Right atrium auricular region (tissue), 2 donors: ENCODE data around the gene RNPS1. TPM values are rescaled to one million over a fixed set of nuclear protein-coding genes. Genes with fewer than 3 reads are reported as not detected.

Source experiments
- DNase-seq: peaks from one replicate; pipeline ENCODE4 v3.0.0-alpha.2; 2019; ENCODE audit warnings: low spot score
- H3K27ac ChIP-seq, 2 donors: fragments of 200-600 bp; sonication (generic); 1 replicate in 1 of 2; 2 replicates in 1 of 2; pipeline ENCODE4 v1.5.1; 2016 to 2019
- H3K27me3 ChIP-seq, 2 donors: fragments of 200-600 bp; sonication (generic); one replicate each; pipeline versions ENCODE4 v1.5.1 to v1.6.0; 2017 to 2019
- H3K36me3 ChIP-seq: fragments of 200-600 bp; sonication (generic); one replicate; pipeline ENCODE4 v1.5.1; 2016
- H3K4me1 ChIP-seq, 2 donors: fragments of 200-600 bp; sonication (generic); one replicate each; pipeline versions ENCODE4 v1.5.1 to v1.6.0; 2017 to 2019
- H3K4me3 ChIP-seq, 2 donors: fragments of 200-600 bp; sonication (generic); 1 replicate in 1 of 2; 2 replicates in 1 of 2; pipeline ENCODE4 v1.5.1; 2017 to 2019; ENCODE audit warnings: mild to moderate bottlenecking in 1 of 2, moderate library complexity in 1 of 2
- H3K9me3 ChIP-seq, 2 donors: fragments of 200-600 bp; sonication (generic); one replicate each; pipeline ENCODE4 v1.5.1; 2019
- total RNA-seq, 2 donors: library from RNA; depleted of rRNA; stranded (reverse); fragments of >200 nt; gene quantifications; one replicate each; pipeline ENCODE4 v1.1.0, GENCODE V29; 2016
- TF ChIP-seq, protein P1 (sequence below), 2 donors: fragments of 200-600 bp; sonication (generic); IDR thresholded peaks; one replicate each; pipeline ENCODE4 v1.5.1; 2019; ENCODE audit warnings: antibody characterized with exemption in 2 of 2

Gene RNPS1
- total RNA-seq, 2 donors from 2014 or later: 93.6 to 124 TPM

GRCh38 chr16:2298621-2299020 is 30.7 kb upstream of the RNPS1 start:
- H3K4me1 ChIP-seq: no peaks in the 10 kb centered on the region
- H3K27ac ChIP-seq: no peak overlapping the region
- no peak for DNase-seq
- no peak overlapping the region for H3K4me3 ChIP-seq
- TF ChIP-seq, protein P1, sequence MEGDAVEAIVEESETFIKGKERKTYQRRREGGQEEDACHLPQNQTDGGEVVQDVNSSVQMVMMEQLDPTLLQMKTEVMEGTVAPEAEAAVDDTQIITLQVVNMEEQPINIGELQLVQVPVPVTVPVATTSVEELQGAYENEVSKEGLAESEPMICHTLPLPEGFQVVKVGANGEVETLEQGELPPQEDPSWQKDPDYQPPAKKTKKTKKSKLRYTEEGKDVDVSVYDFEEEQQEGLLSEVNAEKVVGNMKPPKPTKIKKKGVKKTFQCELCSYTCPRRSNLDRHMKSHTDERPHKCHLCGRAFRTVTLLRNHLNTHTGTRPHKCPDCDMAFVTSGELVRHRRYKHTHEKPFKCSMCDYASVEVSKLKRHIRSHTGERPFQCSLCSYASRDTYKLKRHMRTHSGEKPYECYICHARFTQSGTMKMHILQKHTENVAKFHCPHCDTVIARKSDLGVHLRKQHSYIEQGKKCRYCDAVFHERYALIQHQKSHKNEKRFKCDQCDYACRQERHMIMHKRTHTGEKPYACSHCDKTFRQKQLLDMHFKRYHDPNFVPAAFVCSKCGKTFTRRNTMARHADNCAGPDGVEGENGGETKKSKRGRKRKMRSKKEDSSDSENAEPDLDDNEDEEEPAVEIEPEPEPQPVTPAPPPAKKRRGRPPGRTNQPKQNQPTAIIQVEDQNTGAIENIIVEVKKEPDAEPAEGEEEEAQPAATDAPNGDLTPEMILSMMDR (IDR thresholded peaks at IDR 0.05): no peak
- H3K9me3 ChIP-seq: no peaks in the 10 kb centered on the region
- peaks cover 8% of the 10 kb centered on the region for H3K36me3 ChIP-seq
- no peaks in the 10 kb centered on the region for H3K27me3 ChIP-seq

- TF ChIP-seq, protein P1 (IDR thresholded peaks at IDR 0.05): no peak
- peaks cover 6% of the 10 kb centered on the region for H3K36me3 ChIP-seq
Measured at GRCh38 chr16:2297506-2297860, 29.6 kb upstream of the RNPS1 start.

GRCh38 chr16:2296661-2297505 is 29.0 kb upstream of the RNPS1 start:
- Histone ChIP-seq H3K27ac (no peak overlapping the region), H3K36me3 (peaks cover 10% of the 10 kb centered on the region), H3K9me3 (no peaks in the 10 kb centered on the region), H3K27me3 (no peaks in the 10 kb centered on the region), H3K4me3 (no peak overlapping the region), H3K4me1 (no peaks in the 10 kb centered on the region)
- no peak for DNase-seq
- TF ChIP-seq, protein P1 (IDR thresholded peaks at IDR 0.05): peak in 1 of 2 donors; percentile 51

More at GRCh38 chr16:2297506-2297860, 29.6 kb upstream of the RNPS1 start:
- DNase-seq: no peak
- no peaks in the 10 kb centered on the region for H3K27me3 ChIP-seq
- no peaks in the 10 kb centered on the region for H3K4me1 ChIP-seq
- no peaks in the 10 kb centered on the region for H3K9me3 ChIP-seq
- H3K4me3 ChIP-seq: no peak overlapping the region
- no peak overlapping the region for H3K27ac ChIP-seq

GRCh38 chr16:2295056-2295798 is 27.3 kb upstream of the RNPS1 start:
- Histone ChIP-seq H3K36me3 (peaks cover 26% of the 10 kb centered on the region), H3K27ac (no peak overlapping the region), H3K4me3 (no peak overlapping the region), H3K27me3 (no peaks in the 10 kb centered on the region), H3K4me1 (no peaks in the 10 kb centered on the region), H3K9me3 (no peaks in the 10 kb centered on the region)
- TF ChIP-seq, protein P1 (IDR thresholded peaks at IDR 0.05): no peak
- DNase-seq: no peak

GRCh38 chr16:2292221-2292620 is 24.3 kb upstream of the RNPS1 start:
- Histone ChIP-seq H3K9me3 (no peaks in the 10 kb centered on the region), H3K4me1 (no peaks in the 10 kb centered on the region), H3K36me3 (peaks cover 40% of the 10 kb centered on the region), H3K27me3 (no peaks in the 10 kb centered on the region), H3K4me3 (no peak overlapping the region), H3K27ac (no peak overlapping the region)
- DNase-seq: no peak
- TF ChIP-seq, protein P1 (IDR thresholded peaks at IDR 0.05): no peak
